ENCODE results near the gene RNF19B. TPM values are rescaled to one million over a fixed set of nuclear protein-coding genes. Genes with fewer than 3 reads are reported as not detected.

Gene RNF19B
- total and polyA plus RNA-seq, 10 of the 15 experiments (the other 5 are each of a cell fraction or from before 2014, with no cell fraction given), result 2.8 to 32.6 (median 16.6) TPM

DNA sequence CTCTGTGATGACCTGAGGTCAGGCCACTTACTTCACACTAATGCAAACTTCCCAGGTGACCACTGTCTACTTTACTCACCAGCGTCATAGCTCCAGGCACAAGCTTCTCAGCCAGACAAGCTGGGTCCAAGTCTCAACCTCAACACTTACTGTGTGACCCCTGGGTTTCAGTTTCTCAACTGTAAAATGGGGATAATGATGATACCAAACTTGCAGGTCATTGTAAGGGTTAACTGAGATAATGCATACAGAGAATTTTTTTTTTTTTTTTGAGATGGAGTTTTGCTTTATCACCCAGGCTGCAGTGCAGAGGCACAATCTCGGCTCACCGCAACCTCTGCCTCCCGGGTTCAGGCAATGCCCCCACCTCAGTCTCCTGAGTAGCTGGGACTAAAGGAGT lies 37.4 kb upstream of the RNF19B start:
- peaks cover 1 to 11% of the 10 kb centered on the region in 2 experiments; a peak in 3 of 4 replicates for H3K36me3 ChIP-seq (ENCODE audit: control insufficient read depth in 2 of 2, insufficient read depth in 2 of 2, low read length in 1 of 2)
- no peak overlapping the region for H2AFZ ChIP-seq (ENCODE audit: control insufficient read depth, low read depth, low read length)
- no peaks in the 10 kb centered on the region for H3K79me2 ChIP-seq (ENCODE audit: control insufficient read depth, insufficient read depth, low read length)
- CTCF ChIA-PET, result interaction anchor here (1.1 to 1.4 kb wide), 4 partner anchors 8 to 69 kb away, joined by 3 to 5 read pairs (median 3); no protein-coding TSS in a partner anchor
- DNase-seq (ENCODE audit: low read depth, low spot score) (no peak), ATAC-seq (no peak), FAIRE-seq (no peak)
- in situ Hi-C loops (cut with MboI) (no loop called here), intact Hi-C loops (cut with micrococcal nuclease; ENCODE audit: unreplicated experiment) (no loop called here)
- H3K27me3 ChIP-seq (replicated peaks in 1 of 2; ENCODE audit: control insufficient read depth in 2 of 2, insufficient read depth in 2 of 2, low read length in 1 of 2), result no peaks in the 10 kb centered on the region
- no peak overlapping the region for H3K4me3 ChIP-seq
- no peak overlapping the region for H3K4me2 ChIP-seq (ENCODE audit: control insufficient read depth, insufficient read depth)
- no TSS peak for BruUV-seq (replicated peaks)
- no peak for TF ChIP-seq BCL11A (IDR thresholded peaks at IDR 0.05; ENCODE audit: low read depth, low read length)
- no peak for TF ChIP-seq SRF (IDR thresholded peaks at IDR 0.05; ENCODE audit: low read depth in 2 of 2, low read length in 2 of 2)
- TF ChIP-seq POLR2AphosphoS5 (IDR thresholded peaks at IDR 0.05; ENCODE audit: low read length), result no peak
- 96% methylated on average over 4 of the region's 4 CpGs for WGBS (ENCODE audit: insufficient coverage, insufficient replicate concordance, low lambda C conversion rate, missing lambda C conversion rate)
- H3K9ac ChIP-seq (ENCODE audit: control insufficient read depth, insufficient read depth, low read length), result no peak overlapping the region
- peaks cover 13% of the 10 kb centered on the region for H3K4me1 ChIP-seq (ENCODE audit: control insufficient read depth, insufficient read depth, low read length)
- H3K9me3 ChIP-seq (replicated peaks; ENCODE audit: control insufficient read depth, insufficient read depth, low read length), result no peaks in the 10 kb centered on the region
- H4K20me1 ChIP-seq (ENCODE audit: control insufficient read depth, insufficient read depth), result no peaks in the 10 kb centered on the region; the same call in 1 of the 2 replicates
- RAD21 ChIA-PET (ENCODE audit: unreplicated experiment), result interaction anchor here (3.1 kb wide), 1 partner anchor 69 kb away, joined by 9 read pairs; no protein-coding TSS in a partner anchor
- SMC1A ChIA-PET (ENCODE audit: uncharacterized antibody, unreplicated experiment), result interaction anchor here (1.5 to 1.8 kb wide), 2 partner anchors 9 to 58 kb away, joined by 5 to 7 read pairs; no protein-coding TSS in a partner anchor
- POLR2A ChIA-PET, result no interaction called here
- H3K27ac ChIP-seq (ENCODE audit: control insufficient read depth, insufficient read depth), result no peak overlapping the region

DNA sequence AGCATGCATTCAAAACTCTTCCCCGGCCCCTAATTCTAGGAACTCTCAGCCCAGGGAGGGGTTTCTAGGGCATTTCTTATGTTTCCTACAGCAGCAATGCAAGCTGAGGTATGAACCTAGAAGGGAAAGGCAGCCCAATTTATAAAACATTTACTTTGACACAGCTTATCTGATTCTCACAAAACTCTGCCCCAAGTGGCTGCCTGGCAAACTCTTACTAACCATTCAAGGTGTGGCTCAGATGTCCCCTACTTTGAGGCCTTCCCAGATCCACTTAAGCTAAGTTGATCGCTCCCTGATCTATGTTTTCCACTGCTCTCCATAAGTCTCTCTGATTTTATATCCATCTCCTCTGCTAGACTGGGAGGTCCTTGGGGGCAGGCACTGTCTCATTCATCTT lies 36.7 kb upstream of the RNF19B start:
- BruUV-seq (replicated peaks), result no TSS peak
- POLR2A ChIA-PET, result no interaction called here
- no peak overlapping the region for H3K27ac ChIP-seq (ENCODE audit: control insufficient read depth, insufficient read depth)
- ATAC-seq, result peak; percentile 72
- CTCF ChIA-PET, result interaction anchor here (0.8 to 1.8 kb wide), 10 partner anchors 8 to 68 kb away, joined by 3 to 5 read pairs (median 3); no protein-coding TSS in a partner anchor
- intact Hi-C loops (cut with micrococcal nuclease; ENCODE audit: unreplicated experiment), result no loop called here
- in situ Hi-C loops (cut with MboI), result no loop called here
- H3K27me3 ChIP-seq (replicated peaks in 1 of 2; ENCODE audit: control insufficient read depth in 2 of 2, insufficient read depth in 2 of 2, low read length in 1 of 2), result no peaks in the 10 kb centered on the region
- FAIRE-seq, result no peak
- H3K4me3 ChIP-seq, result no peak overlapping the region
- no peak for DNase-seq (ENCODE audit: low read depth, low spot score)
- H2AFZ ChIP-seq (ENCODE audit: control insufficient read depth, low read depth, low read length), result no peak overlapping the region
- no peaks in the 10 kb centered on the region for H3K79me2 ChIP-seq (ENCODE audit: control insufficient read depth, insufficient read depth, low read length)
- H3K9me3 ChIP-seq (replicated peaks; ENCODE audit: control insufficient read depth, insufficient read depth, low read length), result no peaks in the 10 kb centered on the region
- 100% methylated on average over 2 of the region's 2 CpGs for WGBS (ENCODE audit: insufficient coverage, insufficient replicate concordance, low lambda C conversion rate, missing lambda C conversion rate)
- no peak overlapping the region for H3K9ac ChIP-seq (ENCODE audit: control insufficient read depth, insufficient read depth, low read length)
- peaks cover 13% of the 10 kb centered on the region for H3K4me1 ChIP-seq (ENCODE audit: control insufficient read depth, insufficient read depth, low read length)
- RAD21 ChIA-PET (ENCODE audit: unreplicated experiment), result interaction anchor here (1.5 to 3.1 kb wide), 2 partner anchors 36 to 68 kb away, joined by 4 to 9 read pairs; partner anchors contain the start of gene RNF19B
- no peak overlapping the region for H3K4me2 ChIP-seq (ENCODE audit: control insufficient read depth, insufficient read depth)
- H4K20me1 ChIP-seq (ENCODE audit: control insufficient read depth, insufficient read depth), result no peaks in the 10 kb centered on the region; the same call in 1 of the 2 replicates
- H3K36me3 ChIP-seq (ENCODE audit: control insufficient read depth in 2 of 2, insufficient read depth in 2 of 2, low read length in 1 of 2), result peaks cover 0 to 11% of the 10 kb centered on the region in 2 experiments; a peak in 1 of 4 replicates
- SMC1A ChIA-PET (ENCODE audit: uncharacterized antibody, unreplicated experiment), result interaction anchor here (0.9 to 1.8 kb wide), 3 partner anchors 8 to 57 kb away, joined by 4 to 7 read pairs (median 5); no protein-coding TSS in a partner anchor
- TF ChIP-seq STAT1 (conservative IDR thresholded peaks at IDR 0.05) (no peak), TCF3 (IDR thresholded peaks at IDR 0.05; ENCODE audit: borderline replicate concordance, insufficient read depth, low read depth, low read length) (no peak), SREBF1 (IDR thresholded peaks at IDR 0.05; ENCODE audit: low read length) (no peak), ASH2L (IDR thresholded peaks at IDR 0.05; ENCODE audit: borderline replicate concordance, low read depth) (no peak), DPF2 (IDR thresholded peaks at IDR 0.05) (no peak), SIN3A (IDR thresholded peaks at IDR 0.05; ENCODE audit: low read depth, low read length) (no peak), FOS (IDR thresholded peaks at IDR 0.05; ENCODE audit: borderline replicate concordance, extremely low read depth, insufficient read length) (no peak), RAD21 (IDR thresholded peaks at IDR 0.05; ENCODE audit: insufficient read depth, low read depth, low read length) (0 out of 2 replicates have a peak, but pooled peaks have one; percentile 18)
- TF ChIP-seq, protein P1, sequence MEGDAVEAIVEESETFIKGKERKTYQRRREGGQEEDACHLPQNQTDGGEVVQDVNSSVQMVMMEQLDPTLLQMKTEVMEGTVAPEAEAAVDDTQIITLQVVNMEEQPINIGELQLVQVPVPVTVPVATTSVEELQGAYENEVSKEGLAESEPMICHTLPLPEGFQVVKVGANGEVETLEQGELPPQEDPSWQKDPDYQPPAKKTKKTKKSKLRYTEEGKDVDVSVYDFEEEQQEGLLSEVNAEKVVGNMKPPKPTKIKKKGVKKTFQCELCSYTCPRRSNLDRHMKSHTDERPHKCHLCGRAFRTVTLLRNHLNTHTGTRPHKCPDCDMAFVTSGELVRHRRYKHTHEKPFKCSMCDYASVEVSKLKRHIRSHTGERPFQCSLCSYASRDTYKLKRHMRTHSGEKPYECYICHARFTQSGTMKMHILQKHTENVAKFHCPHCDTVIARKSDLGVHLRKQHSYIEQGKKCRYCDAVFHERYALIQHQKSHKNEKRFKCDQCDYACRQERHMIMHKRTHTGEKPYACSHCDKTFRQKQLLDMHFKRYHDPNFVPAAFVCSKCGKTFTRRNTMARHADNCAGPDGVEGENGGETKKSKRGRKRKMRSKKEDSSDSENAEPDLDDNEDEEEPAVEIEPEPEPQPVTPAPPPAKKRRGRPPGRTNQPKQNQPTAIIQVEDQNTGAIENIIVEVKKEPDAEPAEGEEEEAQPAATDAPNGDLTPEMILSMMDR (IDR thresholded peaks at IDR 0.05 in 2 of 3, conservative IDR thresholded peaks at IDR 0.05 in 1 of 3; ENCODE audit: control insufficient read depth in 2 of 3, extremely low read depth in 1 of 3, insufficient read depth in 1 of 3, low read depth in 3 of 3, low read length in 3 of 3), result peak; percentile 15 to 52 (median 35); a peak in 2 of 6 replicates
